ENCODE data around the gene RPS6KA2.

GRCh38 chr6:166483573-166484250, 143.3 kb downstream of the RPS6KA2 start:
- TF ChIP-seq CTCF (IDR thresholded peaks at IDR 0.05) (no peak), POLR2A (IDR thresholded peaks at IDR 0.05) (no peak), EP300 (IDR thresholded peaks at IDR 0.05) (no peak)
